Mesendoderm (in vitro differentiated cells): Measurements from ENCODE around the gene SST.
"Not testable (repeated sequence)": the region's sequence is repeated elsewhere in the genome, so short reads cannot be mapped to it uniquely, and the experiment has no call there.

Source experiments
- DNase-seq: peaks from one replicate; pipeline ENCODE4 v3.0.0; 2013
- H2AK5ac ChIP-seq: 2 replicates; pipeline ENCODE4 v1.6.1; 2013; ENCODE audit warnings: low read length, inconsistent platforms
- H2BK120ac ChIP-seq: 2 replicates; pipeline ENCODE4 v1.6.1; 2013; ENCODE audit warnings: low read depth, mild to moderate bottlenecking, low read length, moderate library complexity, mixed read lengths
- H2BK15ac ChIP-seq: replicated peaks from 2 replicates; pipeline ENCODE4 v1.6.1; 2013; ENCODE audit warnings: low read depth, mild to moderate bottlenecking, moderate library complexity
- H2BK5ac ChIP-seq: 2 replicates; pipeline ENCODE4 v1.6.1; 2013; ENCODE audit warnings: low read length, inconsistent platforms
- H3K18ac ChIP-seq: 2 replicates; pipeline ENCODE4 v1.6.1; 2013; ENCODE audit warnings: mild to moderate bottlenecking, low read length, mixed read lengths
- H3K23ac ChIP-seq: one replicate; pipeline ENCODE4 v1.6.1; 2013; ENCODE audit warnings: low read length
- H3K27ac ChIP-seq: 2 replicates; pipeline ENCODE4 v1.5.1; 2013; ENCODE audit warnings: low read depth, mild to moderate bottlenecking, inconsistent platforms, low read length, moderate library complexity
- H3K27me3 ChIP-seq: 2 replicates; pipeline ENCODE4 v1.6.1; 2013; ENCODE audit warnings: low read length, control low read depth, mild to moderate bottlenecking, inconsistent platforms; ENCODE audit not compliant: insufficient read depth, poor library complexity
- H3K36me3 ChIP-seq: 2 replicates; pipeline ENCODE4 v1.6.1; 2013; ENCODE audit warnings: low read length, inconsistent platforms; ENCODE audit not compliant: control insufficient read depth, insufficient read depth
- H3K4ac ChIP-seq: one replicate; pipeline ENCODE4 v1.6.1; 2013; ENCODE audit warnings: low read depth, mild to moderate bottlenecking, low read length, moderate library complexity
- H3K4me1 ChIP-seq: 2 replicates; pipeline ENCODE4 v1.6.1; 2013; ENCODE audit warnings: low read depth, low read length, inconsistent platforms; ENCODE audit not compliant: control insufficient read depth
- H3K4me2 ChIP-seq: 2 replicates; pipeline ENCODE4 v1.6.1; 2013; ENCODE audit warnings: low read length
- H3K4me3 ChIP-seq: 2 replicates; pipeline ENCODE4 v1.5.1; 2013; ENCODE audit warnings: mild to moderate bottlenecking, low read length
- H3K56ac ChIP-seq: one replicate; pipeline ENCODE4 v1.6.1; 2013; ENCODE audit warnings: low read length
- H3K79me1 ChIP-seq: 2 replicates; pipeline ENCODE4 v1.6.1; 2013; ENCODE audit warnings: low read length, inconsistent platforms
- H3K79me2 ChIP-seq: 2 replicates; pipeline ENCODE4 v1.6.1; 2013; ENCODE audit warnings: mild to moderate bottlenecking, low read length; ENCODE audit not compliant: control insufficient read depth, insufficient read depth
- H3K9ac ChIP-seq: 2 replicates; pipeline ENCODE4 v1.6.1; 2013; ENCODE audit warnings: low read length, inconsistent platforms
- H4K5ac ChIP-seq: one replicate; pipeline ENCODE4 v1.6.1; 2013; ENCODE audit warnings: low read length
- H4K8ac ChIP-seq: one replicate; pipeline ENCODE4 v1.6.1; 2013; ENCODE audit warnings: low read depth, mild to moderate bottlenecking, control low read depth, low read length, moderate library complexity
- WGBS: extraction: QIAGEN DNeasy Blood & Tissue Kit; methylation state at CpG from one replicate; pipeline ENCODE4 v1.1.7; 2013; ENCODE audit warnings: low lambda C conversion rate, missing lambda C conversion rate; ENCODE audit not compliant: insufficient coverage; ENCODE audit errors: extremely low coverage; 5-methylcytosine and 5-hydroxymethylcytosine counted together

SST gene

DNA sequence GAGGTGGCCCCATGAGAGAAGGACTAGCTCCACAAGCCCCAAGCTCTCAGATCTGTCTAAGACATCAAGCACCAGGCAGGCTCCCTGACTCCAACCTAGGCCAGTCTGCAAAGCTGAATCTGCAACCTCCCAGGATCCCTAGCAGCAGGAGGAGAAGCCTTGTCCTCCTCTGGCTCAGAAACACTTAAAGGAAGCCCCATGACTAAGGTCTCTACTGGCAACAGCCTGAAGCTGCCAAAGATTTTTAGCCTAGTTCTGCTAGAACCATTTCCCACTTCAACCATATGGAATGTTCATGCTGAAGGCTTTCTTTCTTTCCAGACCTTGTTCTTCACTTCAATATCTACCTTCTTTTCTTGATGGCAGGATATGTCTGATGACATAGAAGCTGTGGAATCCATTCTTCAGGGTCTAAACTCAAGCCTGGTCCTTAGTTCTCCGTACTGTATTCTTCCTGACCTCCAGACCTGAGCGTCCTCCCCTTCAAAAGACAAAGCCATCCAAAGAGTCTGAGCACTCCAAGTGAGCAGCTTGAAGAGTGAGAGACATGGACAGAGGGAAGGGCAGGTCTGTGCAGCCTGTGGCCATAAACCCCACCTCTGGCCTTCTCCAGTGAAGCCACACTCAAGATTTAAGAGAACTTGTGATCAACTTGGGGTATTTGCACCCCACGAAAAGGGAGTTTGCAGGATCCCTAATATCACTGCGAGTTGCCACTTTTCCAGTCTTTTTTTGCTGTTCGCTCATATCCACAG lies 23.1 kb downstream of the SST start:
- H4K5ac ChIP-seq = no peak overlapping the region
- H3K9ac ChIP-seq = no peak overlapping the region
- no peak overlapping the region for H4K8ac ChIP-seq
- no peak overlapping the region for H3K4me2 ChIP-seq
- H3K79me2 ChIP-seq = no peaks in the 10 kb centered on the region
- no peaks in the 10 kb centered on the region for H3K27me3 ChIP-seq
- DNase-seq = no peak
- H3K27ac ChIP-seq = no peak overlapping the region
- no peak overlapping the region for H2BK5ac ChIP-seq
- WGBS = no CpG with 5 or more reads among the region's 5 CpGs
- no peak overlapping the region for H3K4ac ChIP-seq
- no peak overlapping the region for H3K4me3 ChIP-seq
- H3K23ac ChIP-seq = no peak overlapping the region
- no peak overlapping the region for H2BK120ac ChIP-seq
- no peaks in the 10 kb centered on the region for H3K36me3 ChIP-seq
- no peak overlapping the region for H3K18ac ChIP-seq
- no peak overlapping the region for H2BK15ac ChIP-seq
- H3K56ac ChIP-seq = no peak overlapping the region
- no peaks in the 10 kb centered on the region for H3K79me1 ChIP-seq
- no peaks in the 10 kb centered on the region for H3K4me1 ChIP-seq
- H2AK5ac ChIP-seq = no peak overlapping the region

GRCh38 chr3:187645379-187645778 lies 24.8 kb downstream of the SST start:
- not testable (repeated sequence) for H2BK5ac ChIP-seq, H3K56ac ChIP-seq, H3K4me3 ChIP-seq, H3K79me2 ChIP-seq, H3K4ac ChIP-seq, H3K9ac ChIP-seq, H3K27ac ChIP-seq, H3K79me1 ChIP-seq, H2BK15ac ChIP-seq, H3K27me3 ChIP-seq, H2BK120ac ChIP-seq, H3K18ac ChIP-seq, H4K5ac ChIP-seq, H3K4me2 ChIP-seq, H3K36me3 ChIP-seq, H2AK5ac ChIP-seq, H3K4me1 ChIP-seq, H3K23ac ChIP-seq, DNase-seq, H4K8ac ChIP-seq
- WGBS = no CpG with 5 or more reads among the region's 1 CpG

DNA sequence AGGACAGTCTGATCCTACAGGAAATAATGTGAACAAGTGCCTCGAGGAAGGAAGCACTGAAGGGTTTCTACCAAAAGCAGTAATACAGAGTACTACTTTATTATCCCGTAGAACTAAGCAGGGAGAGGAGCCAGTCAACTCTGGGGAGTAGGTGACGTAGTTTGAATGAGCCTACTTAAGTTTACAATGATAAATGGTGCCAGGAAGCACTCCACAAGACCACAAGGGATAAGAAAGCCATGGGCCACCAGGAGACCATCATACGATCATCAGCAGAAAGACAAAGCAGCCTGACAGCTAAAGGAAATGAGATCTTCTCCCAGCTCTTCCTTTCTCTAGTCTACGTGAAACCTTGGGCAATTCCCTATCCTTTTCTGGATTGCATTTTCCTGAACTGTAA lies 27.3 kb downstream of the SST start:
- Histone ChIP-seq H2BK5ac (no peak overlapping the region), H2BK120ac (no peak overlapping the region), H3K27ac (no peak overlapping the region), H3K79me1 (no peaks in the 10 kb centered on the region), H3K4me3 (no peak overlapping the region), H4K5ac (no peak overlapping the region), H3K18ac (no peak overlapping the region), H3K4me1 (no peaks in the 10 kb centered on the region), H3K4ac (no peak overlapping the region), H3K23ac (no peak overlapping the region), H3K56ac (no peak overlapping the region), H3K27me3 (no peaks in the 10 kb centered on the region), H3K4me2 (no peak overlapping the region), H2AK5ac (no peak overlapping the region), H3K36me3 (no peaks in the 10 kb centered on the region), H3K9ac (no peak overlapping the region), H4K8ac (no peak overlapping the region), H2BK15ac (no peak overlapping the region), H3K79me2 (no peaks in the 10 kb centered on the region)
- WGBS = no CpG with 5 or more reads among the region's 5 CpGs
- no peak for DNase-seq

GRCh38 chr3:187641320-187642016 lies 28.7 kb downstream of the SST start:
- Histone ChIP-seq H3K4me2 (no peak overlapping the region), H2AK5ac (no peak overlapping the region), H3K27me3 (no peaks in the 10 kb centered on the region), H3K79me1 (no peaks in the 10 kb centered on the region), H3K23ac (no peak overlapping the region), H4K5ac (no peak overlapping the region), H2BK15ac (no peak overlapping the region), H3K18ac (no peak overlapping the region), H3K4me3 (no peak overlapping the region), H3K4ac (no peak overlapping the region), H3K79me2 (no peaks in the 10 kb centered on the region), H3K27ac (no peak overlapping the region), H3K4me1 (no peaks in the 10 kb centered on the region), H3K9ac (no peak overlapping the region), H3K36me3 (no peaks in the 10 kb centered on the region), H3K56ac (no peak overlapping the region), H4K8ac (no peak overlapping the region), H2BK5ac (no peak overlapping the region), H2BK120ac (no peak overlapping the region)
- no peak for DNase-seq
- no CpG with 5 or more reads among the region's 2 CpGs for WGBS

- Histone ChIP-seq H2BK5ac (no peak overlapping the region), H3K18ac (peak overlapping the region; percentile 22), H2BK120ac (no peak overlapping the region), H3K4ac (no peak overlapping the region), H3K56ac (no peak overlapping the region), H3K36me3 (no peaks in the 10 kb centered on the region), H3K9ac (no peak overlapping the region), H4K5ac (no peak overlapping the region), H3K27me3 (no peaks in the 10 kb centered on the region), H3K23ac (no peak overlapping the region), H2BK15ac (no peak overlapping the region), H2AK5ac (no peak overlapping the region), H3K4me2 (no peak overlapping the region), H3K4me3 (no peak overlapping the region), H3K79me1 (no peaks in the 10 kb centered on the region), H3K79me2 (no peaks in the 10 kb centered on the region), H3K4me1 (no peaks in the 10 kb centered on the region), H4K8ac (no peak overlapping the region), H3K27ac (no peak overlapping the region)
- DNase-seq = peak; percentile 27
- WGBS = no CpG with 5 or more reads among the region's 2 CpGs
Measured at GRCh38 chr3:187640569-187641059, 29.6 kb downstream of the SST start.
